A673 (cell line): ENCODE data around the gene CNN2. TPM values are rescaled to one million over a fixed set of nuclear protein-coding genes. Genes with fewer than 3 reads are reported as not detected.

Experiments
- BruUV-seq: library from RNA; stranded (reverse); fragments of 400-500 nt; replicated peaks from 2 replicates; lab custom pipeline; 2021; lab: Mats Ljungman, UMichigan
- CTCF ChIA-PET: fragments of 300-600 bp; sonication (Branson Sonifier 250); formaldehyde crosslinking; loops from one replicate; lab custom pipeline; 2022; ENCODE audit warnings: antibody characterized with exemption; lab: Charles Lee
- POLR2A ChIA-PET: fragments of 300-600 bp; sonication (Branson Sonifier 250); formaldehyde crosslinking; loops from one replicate; lab custom pipeline; 2022; ENCODE audit warnings: antibody characterized with exemption; ENCODE audit not compliant: low non-redundant PET; lab: Charles Lee
- DNase-seq: peaks from one replicate; pipeline ENCODE4 v3.0.0-alpha.2; 2015; ENCODE audit warnings: low spot score
- H3K27ac ChIP-seq: fragments of 200-600 bp; sonication (generic); 2 replicates; pipeline ENCODE4 v1.5.1; 2016; ENCODE audit warnings: mixed run types, low read depth, mild to moderate bottlenecking, mixed read lengths, antibody characterized with exemption, low read length; ENCODE audit not compliant: poor library complexity, severe bottlenecking
- H3K27me3 ChIP-seq: fragments of 200-600 bp; sonication (generic); replicated peaks from 2 replicates; pipeline ENCODE4 v1.6.1; 2017; ENCODE audit warnings: mixed run types, low read depth, mild to moderate bottlenecking, mixed read lengths, antibody characterized with exemption, low read length; ENCODE audit not compliant: insufficient read depth, poor library complexity
- H3K36me3 ChIP-seq: fragments of 200-600 bp; sonication (generic); 2 replicates; pipeline ENCODE4 v1.6.1; 2016; ENCODE audit warnings: mixed run types, mild to moderate bottlenecking, mixed read lengths, antibody characterized with exemption, low read length; ENCODE audit not compliant: insufficient read depth, poor library complexity, severe bottlenecking
- H3K4me1 ChIP-seq: fragments of 200-600 bp; sonication (generic); 2 replicates; pipeline ENCODE4 v1.6.1; 2017; ENCODE audit warnings: mixed run types, mild to moderate bottlenecking, mixed read lengths, antibody characterized with exemption, low read length; ENCODE audit not compliant: insufficient read depth, poor library complexity, severe bottlenecking
- H3K4me3 ChIP-seq: fragments of 200-600 bp; sonication (generic); 2 replicates; pipeline ENCODE4 v1.5.1; 2016; ENCODE audit warnings: low read depth, mixed run types, mild to moderate bottlenecking, mixed read lengths, low read length; ENCODE audit not compliant: poor library complexity, severe bottlenecking
- H3K9me3 ChIP-seq: fragments of 200-600 bp; sonication (generic); 2 replicates; pipeline ENCODE4 v1.6.1; 2016; ENCODE audit warnings: mixed run types, low read depth, mild to moderate bottlenecking, mixed read lengths, antibody characterized with exemption, low read length; ENCODE audit not compliant: poor library complexity, severe bottlenecking
- CTCF ChIP-seq: fragments of 300-800, 200-600 bp; sonication (generic); conservative IDR thresholded peaks from 2 replicates; pipeline ENCODE4 v1.5.1; 2017; ENCODE audit warnings: low read depth, mild to moderate bottlenecking, antibody characterized with exemption, low read length, moderate library complexity, mixed read lengths
- EZH2 ChIP-seq: fragments of 200-600 bp; sonication (generic); IDR thresholded peaks from 2 replicates; pipeline ENCODE4 v1.6.1; 2017; ENCODE audit warnings: borderline replicate concordance, low read depth, mild to moderate bottlenecking, mixed read lengths, antibody characterized with exemption, low read length; ENCODE audit not compliant: poor library complexity, severe bottlenecking
- intact Hi-C: fragments of 100-400 bp; cut with micrococcal nuclease; formaldehyde crosslinking; loops from one replicate; pipeline ENCODE4 v1.10.0; 2022; ENCODE audit not compliant: unreplicated experiment
- total RNA-seq: library from RNA; stranded (reverse); gene quantifications from 2 replicates; pipeline ENCODE4 v1.2.3, GENCODE V29; 2021

CNN2 gene
- total RNA-seq, 1 experiment from 2014 or later = 112 TPM

- ChIA-PET CTCF (no interaction called here), POLR2A (interaction anchor here (0.6 kb wide), 1 partner anchor 98 kb away, joined by 9 read pairs; no protein-coding TSS in a partner anchor)
- no peak for TF ChIP-seq EZH2
- no peak for TF ChIP-seq CTCF
- intact Hi-C loops = no loop called here
- no peaks in the 10 kb centered on the region for H3K27me3 ChIP-seq
- H3K9me3 ChIP-seq = no peaks in the 10 kb centered on the region
- peaks cover 30% of the 10 kb centered on the region for H3K4me1 ChIP-seq
- peak overlapping the region; percentile 98 for H3K27ac ChIP-seq
- peaks cover 6% of the 10 kb centered on the region for H3K36me3 ChIP-seq
- no peak for DNase-seq
- peak overlapping the region; percentile 100 for H3K4me3 ChIP-seq
- no TSS peak for BruUV-seq
Measured at GRCh38 chr19:1018932-1019615, 7.3 kb upstream of the CNN2 start.

GRCh38 chr19:1019616-1019961 is 6.8 kb upstream of the CNN2 start:
- Histone ChIP-seq H3K4me3 (peak overlapping the region; percentile 100), H3K27me3 (no peaks in the 10 kb centered on the region), H3K4me1 (peaks cover 30% of the 10 kb centered on the region), H3K9me3 (no peaks in the 10 kb centered on the region), H3K27ac (peak overlapping the region; percentile 98), H3K36me3 (peaks cover 5% of the 10 kb centered on the region)
- no peak for TF ChIP-seq CTCF
- no peak for TF ChIP-seq EZH2
- POLR2A ChIA-PET = interaction anchor here (0.6 kb wide), 1 partner anchor 99 kb away, joined by 9 read pairs; no protein-coding TSS in a partner anchor
- no peak for DNase-seq
- intact Hi-C loops = no loop called here
- BruUV-seq = no TSS peak
- CTCF ChIA-PET = no interaction called here

- Histone ChIP-seq H3K27me3 (no peaks in the 10 kb centered on the region), H3K9me3 (no peaks in the 10 kb centered on the region), H3K4me1 (peaks cover 30% of the 10 kb centered on the region), H3K4me3 (peak overlapping the region; percentile 100), H3K27ac (peak overlapping the region; percentile 98), H3K36me3 (peaks cover 5% of the 10 kb centered on the region)
- DNase-seq = no peak
- intact Hi-C loops = loop anchor here (10.0 kb wide), 3 partner anchors 85 to 225 kb away; partner anchors contain the start of genes ATP5F1D, GPX4 and MIDN
- ChIA-PET CTCF (no interaction called here), POLR2A (no interaction called here)
- BruUV-seq = no TSS peak
- no peak for TF ChIP-seq CTCF
- TF ChIP-seq EZH2 = no peak
Measured at GRCh38 chr19:1019980-1020867, 6.2 kb upstream of the CNN2 start.
